ENCODE results near the gene PTPRD.

DNA sequence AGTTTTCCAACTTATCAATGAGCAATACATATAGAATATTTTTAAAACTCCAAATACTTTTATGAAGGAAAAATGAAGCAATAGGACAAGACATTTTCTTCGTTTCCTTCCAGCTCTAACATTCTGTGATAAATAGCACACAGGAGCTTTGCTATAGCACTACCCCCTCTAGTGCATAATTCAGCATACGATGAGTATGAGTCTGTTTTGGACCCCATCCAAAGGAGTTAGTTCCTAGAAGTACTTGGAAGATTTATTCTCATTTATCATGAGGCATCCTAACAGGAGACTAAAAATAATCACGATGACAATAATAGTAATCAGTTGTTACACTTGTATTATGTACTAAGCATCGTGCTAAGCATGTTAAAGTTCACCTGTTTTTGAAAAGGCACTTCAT, 1751.9 kb downstream of the PTPRD start:
- TF ChIP-seq, protein P1, sequence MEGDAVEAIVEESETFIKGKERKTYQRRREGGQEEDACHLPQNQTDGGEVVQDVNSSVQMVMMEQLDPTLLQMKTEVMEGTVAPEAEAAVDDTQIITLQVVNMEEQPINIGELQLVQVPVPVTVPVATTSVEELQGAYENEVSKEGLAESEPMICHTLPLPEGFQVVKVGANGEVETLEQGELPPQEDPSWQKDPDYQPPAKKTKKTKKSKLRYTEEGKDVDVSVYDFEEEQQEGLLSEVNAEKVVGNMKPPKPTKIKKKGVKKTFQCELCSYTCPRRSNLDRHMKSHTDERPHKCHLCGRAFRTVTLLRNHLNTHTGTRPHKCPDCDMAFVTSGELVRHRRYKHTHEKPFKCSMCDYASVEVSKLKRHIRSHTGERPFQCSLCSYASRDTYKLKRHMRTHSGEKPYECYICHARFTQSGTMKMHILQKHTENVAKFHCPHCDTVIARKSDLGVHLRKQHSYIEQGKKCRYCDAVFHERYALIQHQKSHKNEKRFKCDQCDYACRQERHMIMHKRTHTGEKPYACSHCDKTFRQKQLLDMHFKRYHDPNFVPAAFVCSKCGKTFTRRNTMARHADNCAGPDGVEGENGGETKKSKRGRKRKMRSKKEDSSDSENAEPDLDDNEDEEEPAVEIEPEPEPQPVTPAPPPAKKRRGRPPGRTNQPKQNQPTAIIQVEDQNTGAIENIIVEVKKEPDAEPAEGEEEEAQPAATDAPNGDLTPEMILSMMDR (conservative IDR thresholded peaks at IDR 0.05; ENCODE audit: low read depth, low read length), result no peak
- TF ChIP-seq RFX5 (IDR thresholded peaks at IDR 0.05; ENCODE audit: low read depth, low read length) (no peak), POLR2A (IDR thresholded peaks at IDR 0.05; ENCODE audit: low read depth, low read length) (no peak), BHLHE40 (IDR thresholded peaks at IDR 0.05; ENCODE audit: low read depth, low read length) (no peak), RCOR1 (IDR thresholded peaks at IDR 0.05; ENCODE audit: insufficient replicate concordance, low read length) (no peak)
